ENCODE measurements around the gene SBK3.
"Not testable (repeated sequence)": the region's sequence is repeated elsewhere in the genome, so short reads cannot be mapped to it uniquely, and the experiment has no call there.

SBK3 gene

GRCh38 chr19:55576746-55577145 is 31.4 kb upstream of the SBK3 start:
- no peak for DNase-seq (ENCODE audit: low read depth in 2 of 2)

- DNase-seq (ENCODE audit: low read depth in 2 of 2) = not testable (repeated sequence)
Observed at GRCh38 chr19:55573929-55574328, 28.6 kb upstream of the SBK3 start.

- DNase-seq (ENCODE audit: low read depth in 2 of 2) = not testable (repeated sequence)
Observed at GRCh38 chr19:55569477-55569876, 24.1 kb upstream of the SBK3 start.

- no peak for DNase-seq (ENCODE audit: low read depth in 2 of 2)
Observed at GRCh38 chr19:55567708-55568328, 22.5 kb upstream of the SBK3 start.

GRCh38 chr19:55566823-55567222 is 21.5 kb upstream of the SBK3 start:
- DNase-seq (ENCODE audit: low read depth in 2 of 2) = no peak

GRCh38 chr19:55563261-55563690 is 17.9 kb upstream of the SBK3 start:
- DNase-seq (ENCODE audit: low read depth in 2 of 2) = no peak

- no peak for DNase-seq (ENCODE audit: low read depth in 2 of 2)
Observed at GRCh38 chr19:55559684-55560083, 14.3 kb upstream of the SBK3 start.

DNA sequence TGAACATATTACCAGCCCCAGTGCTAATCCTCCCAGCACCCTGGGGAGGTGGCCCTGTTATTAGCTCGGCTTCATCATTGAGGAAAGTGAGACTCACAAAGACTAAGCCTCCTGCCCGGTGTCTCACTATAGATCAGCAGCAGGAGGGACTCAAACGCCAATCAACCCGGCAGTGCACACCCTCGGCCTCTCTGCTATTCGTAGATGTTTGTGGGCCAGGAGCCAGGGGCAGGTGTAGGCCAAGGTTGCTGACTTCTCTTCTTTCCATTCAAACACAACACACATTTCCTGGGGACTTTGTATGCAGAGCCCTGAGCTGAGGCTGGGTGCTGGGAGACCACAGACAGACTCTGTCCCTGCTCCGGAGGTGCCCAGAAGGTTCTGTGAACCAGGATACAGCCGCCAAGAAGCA is 9.4 kb upstream of the SBK3 start:
- no peak for DNase-seq (ENCODE audit: low read depth in 2 of 2)

DNA sequence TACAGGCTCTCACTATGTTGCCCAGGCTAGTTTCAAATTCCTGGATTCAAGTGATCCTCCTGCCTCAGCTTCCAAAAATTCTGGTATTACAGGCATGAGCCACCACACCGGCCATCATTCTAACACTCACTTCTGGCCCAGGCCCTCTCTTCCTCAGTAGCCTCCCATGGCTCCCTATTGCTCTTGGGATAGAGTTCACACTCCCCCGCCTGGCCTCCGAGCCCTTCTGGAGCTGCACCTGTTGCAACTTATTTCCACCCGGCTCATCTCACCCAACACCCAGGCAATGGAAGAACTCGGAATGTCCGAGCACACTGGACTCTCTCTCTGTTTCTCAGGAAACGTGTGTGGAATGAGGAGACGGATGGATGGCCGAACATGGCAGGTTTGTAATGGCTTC is 9.0 kb upstream of the SBK3 start:
- DNase-seq (ENCODE audit: low read depth in 2 of 2) = no peak

- no peak for DNase-seq (ENCODE audit: low read depth in 2 of 2)
Observed at GRCh38 chr19:55553217-55554182, 8.2 kb upstream of the SBK3 start.

DNA sequence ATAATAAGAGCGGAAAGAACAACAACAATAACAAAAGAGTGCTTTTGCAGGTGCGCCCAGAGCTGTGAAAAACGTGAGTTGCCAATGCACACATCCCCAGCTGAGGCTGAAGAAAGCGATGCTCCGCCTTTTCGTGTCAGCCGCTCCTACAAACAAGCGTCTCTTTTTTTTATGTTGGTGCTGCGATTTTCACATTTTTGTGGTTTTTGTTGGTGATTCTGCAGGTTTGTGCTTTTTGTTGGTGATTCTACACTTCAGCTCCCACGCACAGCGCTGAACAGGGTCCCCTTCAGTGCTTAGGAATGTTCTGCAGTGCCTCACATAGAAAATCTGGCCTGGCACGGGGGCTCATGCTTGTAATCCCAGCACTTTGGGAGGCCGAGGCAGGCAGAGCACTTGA is 7.3 kb upstream of the SBK3 start:
- DNase-seq (ENCODE audit: low read depth in 2 of 2) = no peak

DNA sequence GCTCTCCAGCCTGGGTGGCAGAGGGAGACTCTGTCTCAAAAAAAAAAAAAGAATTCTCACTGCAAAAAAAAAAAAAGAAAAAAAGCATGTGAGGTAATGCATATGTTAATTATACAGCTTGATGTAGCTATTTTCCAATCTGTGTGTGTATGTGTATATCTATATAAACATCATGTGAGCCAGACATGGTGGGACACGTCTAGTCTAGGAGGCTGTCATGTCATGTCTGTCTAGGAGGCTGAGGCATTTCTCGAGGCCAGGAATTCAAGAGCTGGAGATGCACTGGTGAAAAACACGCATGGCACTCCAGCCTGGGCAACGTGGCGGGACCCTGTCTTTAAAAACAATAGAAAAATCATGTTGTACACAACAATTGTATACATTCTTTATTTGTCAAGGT is 6.9 kb upstream of the SBK3 start:
- DNase-seq (ENCODE audit: low read depth in 2 of 2) = no peak

DNA sequence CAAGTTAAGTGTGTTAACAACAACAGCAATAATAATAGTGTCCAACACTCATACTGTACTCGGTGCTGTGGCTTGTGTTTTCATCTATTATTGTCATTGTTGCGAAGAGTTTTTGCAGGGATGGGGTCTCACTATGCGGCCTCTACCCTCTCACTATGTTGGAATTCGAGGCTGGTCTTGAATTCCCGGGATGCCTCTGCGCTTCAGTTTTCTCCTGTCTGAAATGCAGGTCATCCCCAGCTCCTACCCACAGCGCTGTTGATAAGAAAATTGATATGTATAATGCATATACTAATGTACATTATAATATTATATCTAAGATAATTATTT is 4.9 kb upstream of the SBK3 start:
- DNase-seq (ENCODE audit: low read depth in 2 of 2) = no peak

DNA sequence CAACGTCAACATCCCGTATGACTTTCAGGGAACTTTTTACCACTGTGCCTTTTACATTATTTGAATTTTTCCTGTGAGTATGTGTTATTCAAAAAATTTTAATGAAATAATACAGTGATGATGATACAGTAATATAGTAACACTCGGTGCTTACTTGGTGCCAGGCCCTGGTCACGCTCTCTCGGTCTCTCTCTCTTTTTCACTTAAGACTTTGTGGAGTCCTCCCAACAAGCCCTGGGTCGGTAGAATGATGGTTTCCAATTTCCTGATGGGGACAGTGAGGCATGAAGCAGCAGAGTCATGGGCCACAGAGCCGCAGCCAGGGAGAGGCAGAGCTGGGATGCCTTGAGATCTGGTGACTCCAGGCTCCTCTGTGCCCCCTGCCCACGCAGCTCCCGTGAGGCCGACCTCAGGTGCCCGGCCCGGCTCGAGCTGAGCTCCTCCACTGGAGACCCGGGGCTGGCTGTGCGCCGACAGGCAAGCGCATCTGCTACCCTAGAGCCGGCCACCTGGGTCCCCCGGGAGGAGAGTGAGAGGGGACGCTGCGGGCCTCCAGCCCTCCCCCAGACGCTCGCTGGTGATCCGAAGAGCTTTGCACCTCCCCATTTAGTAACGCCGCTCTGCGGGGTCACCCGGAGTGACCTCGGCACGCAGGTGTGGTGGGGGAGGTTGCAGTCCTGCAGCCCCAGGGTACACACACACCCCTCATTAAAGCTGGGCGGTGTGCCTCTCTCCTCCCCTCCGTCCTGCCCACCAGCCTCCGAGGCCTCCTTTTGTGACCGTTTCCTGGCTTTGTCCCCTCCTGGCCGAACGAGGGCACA is 4.4 kb upstream of the SBK3 start:
- DNase-seq (ENCODE audit: low read depth in 2 of 2) = no peak

DNA sequence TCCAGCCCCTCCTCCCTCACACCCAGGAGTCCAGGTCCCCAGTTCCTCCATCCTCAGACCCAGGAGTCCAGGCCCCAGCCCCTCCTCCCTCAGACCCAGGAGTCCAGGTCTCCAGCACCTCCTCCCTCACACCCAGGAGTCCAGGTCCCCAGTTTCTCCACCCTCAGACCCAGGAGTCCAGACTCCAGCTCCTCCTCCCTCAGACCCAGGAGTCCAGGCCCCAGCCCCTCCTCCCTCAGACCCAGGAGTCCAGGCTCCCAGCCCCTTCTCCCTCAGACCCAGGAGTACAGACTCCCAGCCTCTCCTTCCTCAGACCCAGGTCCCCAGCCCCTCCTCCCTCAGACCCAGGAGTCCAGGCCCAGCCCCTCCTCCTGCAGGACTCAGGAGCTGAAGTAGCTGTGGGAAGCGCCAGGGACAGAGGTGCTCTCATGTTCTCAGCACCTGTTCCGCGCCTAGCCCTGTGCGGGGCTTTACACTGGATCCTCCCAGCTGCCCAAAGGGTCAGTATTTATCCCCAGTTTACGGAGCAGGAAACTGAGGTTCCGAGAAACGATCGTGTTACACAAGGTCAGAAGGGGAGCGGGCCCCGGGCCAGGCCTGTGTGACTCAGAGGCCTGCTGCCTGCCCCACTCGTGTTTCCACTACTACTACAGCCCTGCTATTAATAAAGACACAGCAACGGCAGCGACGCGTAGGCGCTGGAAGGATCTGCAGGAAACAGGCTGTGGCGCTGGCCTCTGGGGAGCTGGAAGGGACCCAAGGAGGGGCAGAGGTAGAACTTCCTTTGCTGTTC is 1.7 kb upstream of the SBK3 start:
- DNase-seq (ENCODE audit: low read depth in 2 of 2) = no peak

- DNase-seq (ENCODE audit: low read depth in 2 of 2) = no peak
Observed at GRCh38 chr19:55546011-55546410, 668 bp upstream of the SBK3 start.

DNA sequence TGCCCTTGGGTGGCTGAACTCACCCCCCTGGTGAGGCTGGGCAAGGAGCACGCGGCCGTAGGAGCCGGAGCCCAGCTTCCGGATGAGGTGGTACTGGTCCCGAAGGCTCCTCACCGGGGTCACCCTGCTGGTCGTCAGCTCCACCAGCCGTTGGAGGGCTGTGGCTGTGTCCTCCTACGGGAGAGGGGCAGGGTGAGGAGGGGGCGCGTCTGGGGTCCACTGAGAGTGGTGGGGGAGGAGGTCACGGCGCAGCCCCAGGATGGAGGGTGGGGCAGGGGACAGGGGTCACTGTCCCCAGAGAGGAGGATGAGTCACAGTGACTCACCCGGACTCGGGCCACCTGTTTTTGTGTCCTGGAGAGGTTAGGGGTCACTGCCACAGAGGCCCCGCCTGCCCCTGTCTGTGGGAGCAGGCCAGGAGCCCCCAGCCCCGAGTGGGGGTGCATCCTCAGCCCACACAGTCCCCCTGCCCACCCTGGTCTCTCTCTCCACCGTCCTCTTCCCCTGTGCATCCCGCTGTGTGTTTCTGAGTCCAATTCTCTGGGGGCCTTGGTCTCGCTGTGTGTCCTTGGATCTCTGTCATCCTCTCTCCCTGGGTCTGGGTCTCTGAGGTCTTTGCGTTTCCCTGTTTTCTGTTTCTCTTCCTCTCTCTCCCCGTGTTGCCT is 435 bp downstream of the SBK3 start:
- DNase-seq (ENCODE audit: low read depth in 2 of 2) = no peak

DNA sequence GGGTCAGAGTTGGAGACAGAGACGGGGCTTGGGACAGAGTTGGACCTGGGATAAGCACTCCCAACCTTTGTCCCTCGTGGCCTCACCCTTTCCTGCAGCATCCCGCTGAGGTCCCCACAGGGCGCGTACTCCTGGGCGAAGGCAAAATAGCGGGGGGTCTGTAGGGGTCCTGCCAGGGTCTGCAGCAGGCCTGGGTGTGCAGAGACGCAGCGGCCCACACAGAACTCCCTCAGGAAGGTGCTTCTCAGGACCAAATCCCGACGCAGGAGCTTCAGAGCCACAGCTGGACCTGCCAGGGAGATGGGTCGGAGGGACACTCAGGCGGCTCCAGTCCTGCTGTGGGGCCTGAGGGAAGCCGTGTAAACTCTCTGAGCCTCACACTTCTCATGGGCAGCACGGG is 1.3 kb downstream of the SBK3 start:
- no peak for DNase-seq (ENCODE audit: low read depth in 2 of 2)

- no peak for DNase-seq (ENCODE audit: low read depth in 2 of 2)
Observed at GRCh38 chr19:55543567-55543966, 1.8 kb downstream of the SBK3 start.

DNA sequence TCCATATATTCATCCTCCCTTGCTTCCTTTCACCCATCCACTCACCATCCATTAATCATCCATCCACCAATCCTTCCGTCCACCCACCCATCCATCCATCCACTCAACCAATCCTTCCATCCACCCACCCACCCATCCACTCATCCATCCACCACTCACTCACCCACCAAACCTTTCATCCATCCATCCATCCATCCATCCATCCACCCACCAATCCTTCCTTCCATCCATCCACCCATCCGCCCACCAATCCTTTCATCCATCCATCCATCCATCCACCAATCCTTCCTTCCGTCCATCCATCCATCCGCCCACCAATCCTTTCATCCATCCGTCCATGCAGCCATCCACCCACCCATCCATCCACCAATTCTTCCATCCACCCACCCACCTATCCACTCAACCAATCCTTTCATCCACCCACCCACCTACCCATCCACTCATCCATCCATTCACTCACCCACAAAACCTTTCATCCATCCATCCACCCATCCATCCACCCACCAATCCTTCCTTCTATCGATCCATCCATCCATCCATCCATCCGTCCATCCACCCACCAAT is 3.0 kb downstream of the SBK3 start:
- no peak for DNase-seq (ENCODE audit: low read depth in 2 of 2)

DNA sequence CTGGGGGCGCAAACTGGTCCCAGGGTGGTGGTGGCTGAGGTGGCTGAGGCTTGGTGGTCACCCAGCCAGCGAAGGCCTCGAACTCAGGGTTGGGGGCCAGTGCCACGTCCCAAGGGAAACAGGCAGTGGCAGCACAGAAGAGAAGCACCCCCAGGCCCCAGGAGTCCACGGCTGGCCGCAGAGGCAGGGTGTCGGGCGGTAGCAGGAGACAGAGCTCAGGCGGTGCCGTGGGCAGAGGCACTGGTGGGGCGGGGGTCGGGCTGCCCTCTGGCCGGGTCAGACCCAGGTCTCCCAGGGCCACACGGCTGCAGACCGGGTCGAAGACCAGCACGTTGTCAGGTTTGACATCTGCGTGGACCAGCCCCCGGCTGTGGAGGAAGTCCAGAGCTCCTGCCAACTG is 4.3 kb downstream of the SBK3 start:
- no peak for DNase-seq (ENCODE audit: low read depth in 2 of 2)

All from stimulated activated CD8-positive, alpha-beta memory T cell treated with anti-CD3 and anti-CD28 coated beads, Interleukin-7, amount 100 ng/mL, for 1 hour (primary cell).